ENCODE results near the gene KIRREL2. TPM values are rescaled to one million over a fixed set of nuclear protein-coding genes. Genes with fewer than 3 reads are reported as not detected.

KIRREL2 gene
- total RNA-seq, 6 experiments from 2014 or later: 0.07 TPM; not detected in 5

DNA sequence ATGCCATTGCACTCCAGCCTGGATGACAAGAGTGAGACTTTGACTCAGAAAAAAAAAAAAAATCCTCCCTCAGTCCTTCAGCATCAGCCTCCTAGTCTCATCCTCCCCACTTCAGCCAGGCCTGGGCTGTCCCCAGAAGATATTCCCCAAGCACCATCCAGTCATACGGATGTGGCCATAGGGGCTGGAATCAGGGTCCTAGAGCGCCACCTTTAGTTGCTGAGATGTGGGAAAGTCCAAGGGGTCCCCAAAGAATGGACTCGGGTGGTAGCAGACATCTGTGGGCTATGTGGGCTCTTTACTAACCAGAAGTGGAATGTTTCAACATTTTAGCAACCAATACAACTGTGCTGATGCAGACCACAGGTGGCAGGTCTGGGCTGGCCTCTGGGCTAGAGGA is 54.5 kb downstream of the KIRREL2 start:
- Mint-ChIP-seq H3K9me3 (no peaks in the 10 kb centered on the region), H3K36me3 (ENCODE audit: low read depth) (no peaks in the 10 kb centered on the region), H3K27ac (no peak overlapping the region), H3K4me1 (ENCODE audit: low read depth) (peaks cover 23% of the 10 kb centered on the region), H3K27me3 (ENCODE audit: insufficient read depth) (no peaks in the 10 kb centered on the region), H3K4me3 (no peak overlapping the region)
- no peak for DNase-seq
- TF ChIP-seq, protein P1, sequence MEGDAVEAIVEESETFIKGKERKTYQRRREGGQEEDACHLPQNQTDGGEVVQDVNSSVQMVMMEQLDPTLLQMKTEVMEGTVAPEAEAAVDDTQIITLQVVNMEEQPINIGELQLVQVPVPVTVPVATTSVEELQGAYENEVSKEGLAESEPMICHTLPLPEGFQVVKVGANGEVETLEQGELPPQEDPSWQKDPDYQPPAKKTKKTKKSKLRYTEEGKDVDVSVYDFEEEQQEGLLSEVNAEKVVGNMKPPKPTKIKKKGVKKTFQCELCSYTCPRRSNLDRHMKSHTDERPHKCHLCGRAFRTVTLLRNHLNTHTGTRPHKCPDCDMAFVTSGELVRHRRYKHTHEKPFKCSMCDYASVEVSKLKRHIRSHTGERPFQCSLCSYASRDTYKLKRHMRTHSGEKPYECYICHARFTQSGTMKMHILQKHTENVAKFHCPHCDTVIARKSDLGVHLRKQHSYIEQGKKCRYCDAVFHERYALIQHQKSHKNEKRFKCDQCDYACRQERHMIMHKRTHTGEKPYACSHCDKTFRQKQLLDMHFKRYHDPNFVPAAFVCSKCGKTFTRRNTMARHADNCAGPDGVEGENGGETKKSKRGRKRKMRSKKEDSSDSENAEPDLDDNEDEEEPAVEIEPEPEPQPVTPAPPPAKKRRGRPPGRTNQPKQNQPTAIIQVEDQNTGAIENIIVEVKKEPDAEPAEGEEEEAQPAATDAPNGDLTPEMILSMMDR (IDR thresholded peaks at IDR 0.05): no peak

DNA sequence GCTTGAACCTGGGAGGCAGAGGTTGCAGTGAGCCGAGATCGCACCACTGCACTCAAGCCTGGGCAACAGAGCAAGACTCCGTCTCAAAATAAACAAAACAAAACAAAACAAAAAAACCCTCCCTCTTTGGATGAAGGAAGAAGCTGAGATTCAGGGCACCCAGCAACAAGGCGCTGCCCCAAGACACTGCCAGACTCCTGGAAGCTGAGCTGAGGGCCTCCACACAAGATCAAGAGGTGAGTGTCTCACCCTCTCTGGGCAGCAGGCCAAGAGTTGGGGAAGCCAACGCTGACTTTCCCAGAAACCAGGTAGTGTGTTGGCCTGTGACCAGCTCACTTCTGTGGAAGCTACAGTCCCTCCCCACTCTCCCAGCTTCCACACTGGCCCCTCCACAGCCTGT is 55.1 kb downstream of the KIRREL2 start:
- TF ChIP-seq, protein P1 (IDR thresholded peaks at IDR 0.05): no peak
- no peak overlapping the region for H3K27ac Mint-ChIP-seq
- no peaks in the 10 kb centered on the region for H3K36me3 Mint-ChIP-seq (ENCODE audit: low read depth)
- H3K27me3 Mint-ChIP-seq (ENCODE audit: insufficient read depth): no peaks in the 10 kb centered on the region
- no peaks in the 10 kb centered on the region for H3K9me3 Mint-ChIP-seq
- H3K4me3 Mint-ChIP-seq: no peak overlapping the region
- peaks cover 17% of the 10 kb centered on the region for H3K4me1 Mint-ChIP-seq (ENCODE audit: low read depth)
- DNase-seq: no peak

DNA sequence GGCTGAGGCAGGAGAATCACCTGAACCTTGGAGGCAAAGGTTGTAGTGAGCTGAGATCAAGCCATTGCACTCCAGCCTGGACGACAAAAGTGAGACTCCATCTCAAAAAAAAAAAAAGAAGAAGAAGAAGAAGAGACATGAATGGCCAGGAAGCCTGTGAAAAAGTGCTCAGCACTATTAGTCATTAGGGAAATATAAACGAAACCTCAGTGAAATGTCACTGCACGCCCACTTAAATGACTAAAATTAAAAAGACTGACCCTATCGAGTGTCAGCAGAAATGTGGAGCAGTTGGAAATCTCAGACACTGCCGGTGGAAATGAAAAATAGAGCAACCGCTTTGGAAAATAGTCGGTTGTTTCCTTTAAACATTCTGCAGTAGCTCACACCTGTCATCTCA is 56.9 kb downstream of the KIRREL2 start:
- H3K4me3 Mint-ChIP-seq: peak overlapping the region; percentile 36; the same call in 1 of the 2 replicates
- TF ChIP-seq, protein P1 (IDR thresholded peaks at IDR 0.05): no peak
- no peaks in the 10 kb centered on the region; the same call in 1 of the 2 replicates for H3K27me3 Mint-ChIP-seq (ENCODE audit: insufficient read depth)
- no peak for DNase-seq
- no peaks in the 10 kb centered on the region for H3K9me3 Mint-ChIP-seq
- peaks cover 13% of the 10 kb centered on the region; the same call in 1 of the 2 replicates for H3K4me1 Mint-ChIP-seq (ENCODE audit: low read depth)
- no peaks in the 10 kb centered on the region for H3K36me3 Mint-ChIP-seq (ENCODE audit: low read depth)
- no peak overlapping the region for H3K27ac Mint-ChIP-seq

DNA sequence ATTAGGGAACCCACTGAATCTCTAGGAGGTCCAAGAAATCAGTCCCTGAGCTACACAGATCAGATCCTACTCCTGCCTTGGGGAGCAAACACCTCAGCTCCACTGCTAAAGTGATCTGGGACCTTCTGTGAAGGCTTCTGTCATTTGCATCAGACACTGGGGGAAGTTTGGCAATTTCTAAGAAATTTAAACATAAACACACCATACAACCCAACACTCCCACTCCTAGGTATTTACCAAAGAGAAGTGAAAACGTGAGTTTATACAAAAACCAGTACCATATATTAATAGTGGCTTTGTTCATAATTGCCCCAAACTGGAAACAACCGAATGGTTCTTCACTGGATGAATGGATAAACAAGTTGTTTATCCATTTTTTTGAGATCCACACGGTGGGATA is 58.7 kb downstream of the KIRREL2 start:
- Mint-ChIP-seq H3K4me3 (no peak overlapping the region), H3K27me3 (ENCODE audit: insufficient read depth) (no peaks in the 10 kb centered on the region; the same call in 1 of the 2 replicates), H3K9me3 (no peaks in the 10 kb centered on the region), H3K4me1 (ENCODE audit: low read depth) (peaks cover 13% of the 10 kb centered on the region; the same call in 1 of the 2 replicates), H3K27ac (no peak overlapping the region), H3K36me3 (ENCODE audit: low read depth) (no peaks in the 10 kb centered on the region)
- TF ChIP-seq, protein P1 (IDR thresholded peaks at IDR 0.05): no peak
- DNase-seq: no peak

Other genes with a start within 250 kb of the KIRREL2 start
- gene HAUS5, start 244.2 kb upstream of the KIRREL2 start, total RNA-seq (2021; fragmentation: NEBNext Ultra II Directional; extraction: Animal tissue kit (Norgen Biotek cat#: 25700)): 10 to 100 TPM in 5 of 6 experiments, 1 to 10 TPM in 1; 6.6 to 13.9 (median 12.2) TPM
- gene RBM42, start 227.9 kb upstream of the KIRREL2 start, total RNA-seq (2021; fragmentation: NEBNext Ultra II Directional; extraction: Animal tissue kit (Norgen Biotek cat#: 25700)): 100 to 1,000 TPM; 110 to 129 (median 120) TPM
- 1 to 10 TPM in 5 of 6 experiments, under 1 TPM in 1; 0.71 to 2.2 (median 1.4) TPM for gene ETV2, start 215.2 kb upstream of the KIRREL2 start, total RNA-seq (2021; fragmentation: NEBNext Ultra II Directional; extraction: Animal tissue kit (Norgen Biotek cat#: 25700))
- 100 to 1,000 TPM; 375 to 463 (median 413) TPM for gene COX6B1, start 208.6 kb upstream of the KIRREL2 start, total RNA-seq (2021; fragmentation: NEBNext Ultra II Directional; extraction: Animal tissue kit (Norgen Biotek cat#: 25700))
- gene UPK1A, start 190.4 kb upstream of the KIRREL2 start, total RNA-seq (2021; fragmentation: NEBNext Ultra II Directional; extraction: Animal tissue kit (Norgen Biotek cat#: 25700)): under 1 TPM in 1 of 6 experiments, not detected in 5; 0.18 TPM
- not detected for gene ZBTB32, start 152.4 kb upstream of the KIRREL2 start, total RNA-seq (2021; fragmentation: NEBNext Ultra II Directional; extraction: Animal tissue kit (Norgen Biotek cat#: 25700))
- gene KMT2B, start 138.9 kb upstream of the KIRREL2 start, total RNA-seq (2021; fragmentation: NEBNext Ultra II Directional; extraction: Animal tissue kit (Norgen Biotek cat#: 25700)): 10 to 100 TPM; 20.1 to 24.4 (median 21.7) TPM
- 1 to 10 TPM in 4 of 6 experiments, under 1 TPM in 2; 0.76 to 2.8 (median 1.4) TPM for gene IGFLR1, start 114.5 kb upstream of the KIRREL2 start, total RNA-seq (2021; fragmentation: NEBNext Ultra II Directional; extraction: Animal tissue kit (Norgen Biotek cat#: 25700))
- 10 to 100 TPM; 18.0 to 20.8 (median 18.7) TPM for gene U2AF1L4, start 111.5 kb upstream of the KIRREL2 start, total RNA-seq (2021; fragmentation: NEBNext Ultra II Directional; extraction: Animal tissue kit (Norgen Biotek cat#: 25700))
- gene PSENEN, start 111.3 kb upstream of the KIRREL2 start, total RNA-seq (2021; fragmentation: NEBNext Ultra II Directional; extraction: Animal tissue kit (Norgen Biotek cat#: 25700)): 10 to 100 TPM; 68.2 to 86.6 (median 74.9) TPM
- 1 to 10 TPM; 6.0 to 9.9 (median 8.7) TPM for gene LIN37, start 108.3 kb upstream of the KIRREL2 start, total RNA-seq (2021; fragmentation: NEBNext Ultra II Directional; extraction: Animal tissue kit (Norgen Biotek cat#: 25700))
- gene HSPB6, start 99.9 kb upstream of the KIRREL2 start, total RNA-seq (2021; fragmentation: NEBNext Ultra II Directional; extraction: Animal tissue kit (Norgen Biotek cat#: 25700)): 100 to 1,000 TPM in 1 of 6 experiments, 10 to 100 TPM in 5; 37.0 to 122 (median 43.9) TPM
- gene PROSER3, start 98.7 kb upstream of the KIRREL2 start, total RNA-seq (2021; fragmentation: NEBNext Ultra II Directional; extraction: Animal tissue kit (Norgen Biotek cat#: 25700)): 10 to 100 TPM; 26.4 to 30.0 (median 29.0) TPM
- 10 to 100 TPM in 1 of 6 experiments, 1 to 10 TPM in 5; 5.4 to 11.0 (median 8.8) TPM for gene ARHGAP33, start 81.3 kb upstream of the KIRREL2 start, total RNA-seq (2021; fragmentation: NEBNext Ultra II Directional; extraction: Animal tissue kit (Norgen Biotek cat#: 25700))
- not detected for gene PRODH2, start 44.1 kb upstream of the KIRREL2 start, total RNA-seq (2021; fragmentation: NEBNext Ultra II Directional; extraction: Animal tissue kit (Norgen Biotek cat#: 25700))
- gene NPHS1, start 4.4 kb upstream of the KIRREL2 start, total RNA-seq (2021; fragmentation: NEBNext Ultra II Directional; extraction: Animal tissue kit (Norgen Biotek cat#: 25700)): not detected
- 10 to 100 TPM; 24.3 to 39.7 (median 38.1) TPM for gene APLP1, start 11.7 kb downstream of the KIRREL2 start, total RNA-seq (2021; fragmentation: NEBNext Ultra II Directional; extraction: Animal tissue kit (Norgen Biotek cat#: 25700))
- 1 to 10 TPM; 3.9 to 7.2 (median 5.3) TPM for gene NFKBID, start 43.6 kb downstream of the KIRREL2 start, total RNA-seq (2021; fragmentation: NEBNext Ultra II Directional; extraction: Animal tissue kit (Norgen Biotek cat#: 25700))
- gene HCST, start 45.6 kb downstream of the KIRREL2 start, total RNA-seq (2021; fragmentation: NEBNext Ultra II Directional; extraction: Animal tissue kit (Norgen Biotek cat#: 25700)): 1 to 10 TPM in 5 of 6 experiments, under 1 TPM in 1; 0.96 to 4.1 (median 1.2) TPM
- gene TYROBP, start 51.4 kb downstream of the KIRREL2 start, total RNA-seq (2021; fragmentation: NEBNext Ultra II Directional; extraction: Animal tissue kit (Norgen Biotek cat#: 25700)): not detected
- gene LRFN3, start 79.5 kb downstream of the KIRREL2 start, total RNA-seq (2021; fragmentation: NEBNext Ultra II Directional; extraction: Animal tissue kit (Norgen Biotek cat#: 25700)): 10 to 100 TPM; 15.3 to 21.0 (median 19.1) TPM
- gene SDHAF1, start 138.3 kb downstream of the KIRREL2 start, total RNA-seq (2021; fragmentation: NEBNext Ultra II Directional; extraction: Animal tissue kit (Norgen Biotek cat#: 25700)): 10 to 100 TPM in 2 of 6 experiments, 1 to 10 TPM in 4; 8.2 to 12.5 (median 8.9) TPM
- under 1 TPM; 0.07 to 0.40 (median 0.29) TPM for gene SYNE4, start 151.9 kb downstream of the KIRREL2 start, total RNA-seq (2021; fragmentation: NEBNext Ultra II Directional; extraction: Animal tissue kit (Norgen Biotek cat#: 25700))
- 10 to 100 TPM; 25.3 to 31.5 (median 28.5) TPM for gene ALKBH6, start 157.3 kb downstream of the KIRREL2 start, total RNA-seq (2021; fragmentation: NEBNext Ultra II Directional; extraction: Animal tissue kit (Norgen Biotek cat#: 25700))
- 10 to 100 TPM; 62.2 to 93.1 (median 83.9) TPM for gene CLIP3, start 176.0 kb downstream of the KIRREL2 start, total RNA-seq (2021; fragmentation: NEBNext Ultra II Directional; extraction: Animal tissue kit (Norgen Biotek cat#: 25700))
- gene THAP8, start 197.4 kb downstream of the KIRREL2 start, total RNA-seq (2021; fragmentation: NEBNext Ultra II Directional; extraction: Animal tissue kit (Norgen Biotek cat#: 25700)): 1 to 10 TPM; 5.2 to 6.4 (median 5.5) TPM
- gene WDR62, start 198.0 kb downstream of the KIRREL2 start, total RNA-seq (2021; fragmentation: NEBNext Ultra II Directional; extraction: Animal tissue kit (Norgen Biotek cat#: 25700)): 10 to 100 TPM in 5 of 6 experiments, 1 to 10 TPM in 1; 6.5 to 13.8 (median 13.0) TPM